Measurements from ENCODE around the gene RHEX.

RHEX gene

GRCh38 chr1:206144605-206145004, 91.6 kb downstream of the RHEX start:
- no peak for DNase-seq (ENCODE audit: low read depth, low spot score)
- in situ Hi-C loops (cut with HindIII; ENCODE audit: low sequenced_read_pairs) = no loop called here
- no peak for TF ChIP-seq CTCF (IDR thresholded peaks at IDR 0.05; ENCODE audit: low read depth, low read length)
- H3K4me3 ChIP-seq (ENCODE audit: low read depth, low read length) = no peak overlapping the region

- DNase-seq (ENCODE audit: low read depth, low spot score) = no peak
- no peak for TF ChIP-seq CTCF (IDR thresholded peaks at IDR 0.05; ENCODE audit: low read depth, low read length)
- in situ Hi-C loops (cut with HindIII; ENCODE audit: low sequenced_read_pairs) = no loop called here
- H3K4me3 ChIP-seq (ENCODE audit: low read depth, low read length) = no peak overlapping the region
These were observed 92.9 kb downstream of the RHEX start for GRCh38 chr1:206145771-206146290.

Measured in astrocyte of the spinal cord (primary cell).